ENCODE measurements around the gene MSMP.

Gene MSMP

DNA sequence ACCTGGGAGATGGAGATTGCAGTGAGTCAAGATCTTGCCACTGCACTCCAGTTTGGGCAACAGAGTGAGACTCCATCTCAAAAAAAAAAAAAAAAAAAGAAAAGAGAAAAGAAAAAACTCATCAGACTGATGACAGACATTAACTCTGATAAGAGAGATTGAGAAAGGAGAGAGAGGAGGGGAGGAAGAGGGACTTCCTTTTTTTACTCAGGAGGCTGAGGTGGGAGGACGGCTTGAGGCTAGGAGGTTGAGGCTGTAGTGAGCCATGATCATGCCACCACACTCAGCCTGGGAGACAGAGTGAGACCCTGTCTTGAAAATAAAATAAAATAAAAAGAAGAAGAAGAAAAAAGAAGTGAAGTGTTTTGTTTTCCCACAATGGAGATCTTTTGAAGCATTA, 9.7 kb upstream of the MSMP start:
- H3K79me2 ChIP-seq (ENCODE audit: insufficient read depth, low read length), result no peaks in the 10 kb centered on the region
- no peak overlapping the region for H3K27ac ChIP-seq (ENCODE audit: low read depth, low read length)
- H3K9me2 ChIP-seq (replicated peaks; ENCODE audit: insufficient read depth, low read length), result no peaks in the 10 kb centered on the region
- H4K20me1 ChIP-seq (ENCODE audit: low read depth, low read length), result no peaks in the 10 kb centered on the region
- TF ChIP-seq, protein P1, sequence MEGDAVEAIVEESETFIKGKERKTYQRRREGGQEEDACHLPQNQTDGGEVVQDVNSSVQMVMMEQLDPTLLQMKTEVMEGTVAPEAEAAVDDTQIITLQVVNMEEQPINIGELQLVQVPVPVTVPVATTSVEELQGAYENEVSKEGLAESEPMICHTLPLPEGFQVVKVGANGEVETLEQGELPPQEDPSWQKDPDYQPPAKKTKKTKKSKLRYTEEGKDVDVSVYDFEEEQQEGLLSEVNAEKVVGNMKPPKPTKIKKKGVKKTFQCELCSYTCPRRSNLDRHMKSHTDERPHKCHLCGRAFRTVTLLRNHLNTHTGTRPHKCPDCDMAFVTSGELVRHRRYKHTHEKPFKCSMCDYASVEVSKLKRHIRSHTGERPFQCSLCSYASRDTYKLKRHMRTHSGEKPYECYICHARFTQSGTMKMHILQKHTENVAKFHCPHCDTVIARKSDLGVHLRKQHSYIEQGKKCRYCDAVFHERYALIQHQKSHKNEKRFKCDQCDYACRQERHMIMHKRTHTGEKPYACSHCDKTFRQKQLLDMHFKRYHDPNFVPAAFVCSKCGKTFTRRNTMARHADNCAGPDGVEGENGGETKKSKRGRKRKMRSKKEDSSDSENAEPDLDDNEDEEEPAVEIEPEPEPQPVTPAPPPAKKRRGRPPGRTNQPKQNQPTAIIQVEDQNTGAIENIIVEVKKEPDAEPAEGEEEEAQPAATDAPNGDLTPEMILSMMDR (IDR thresholded peaks at IDR 0.05; ENCODE audit: insufficient read depth, low read length, poor library complexity, severe bottlenecking), result no peak
- no peak for TF ChIP-seq EZH2phosphoT487 (conservative IDR thresholded peaks at IDR 0.05; ENCODE audit: low read length)
- no peak overlapping the region for H3K4me2 ChIP-seq (ENCODE audit: low read depth, low read length, poor library complexity, severe bottlenecking)
- H3K9me3 ChIP-seq (ENCODE audit: insufficient read depth, low read length), result no peaks in the 10 kb centered on the region
- H3K27me3 ChIP-seq (ENCODE audit: low read length), result no peaks in the 10 kb centered on the region
- H3K9ac ChIP-seq (ENCODE audit: low read length), result no peak overlapping the region
- peaks cover 5% of the 10 kb centered on the region; the same call in 1 of the 2 replicates for H3F3A ChIP-seq (ENCODE audit: insufficient read depth)
- H3K36me3 ChIP-seq (ENCODE audit: low read length), result no peaks in the 10 kb centered on the region
- no peak overlapping the region for H3K4me3 ChIP-seq (ENCODE audit: insufficient read depth, low read length, poor library complexity, severe bottlenecking)
- no peak overlapping the region for H2AFZ ChIP-seq (ENCODE audit: low read depth, low read length, severe bottlenecking)

DNA sequence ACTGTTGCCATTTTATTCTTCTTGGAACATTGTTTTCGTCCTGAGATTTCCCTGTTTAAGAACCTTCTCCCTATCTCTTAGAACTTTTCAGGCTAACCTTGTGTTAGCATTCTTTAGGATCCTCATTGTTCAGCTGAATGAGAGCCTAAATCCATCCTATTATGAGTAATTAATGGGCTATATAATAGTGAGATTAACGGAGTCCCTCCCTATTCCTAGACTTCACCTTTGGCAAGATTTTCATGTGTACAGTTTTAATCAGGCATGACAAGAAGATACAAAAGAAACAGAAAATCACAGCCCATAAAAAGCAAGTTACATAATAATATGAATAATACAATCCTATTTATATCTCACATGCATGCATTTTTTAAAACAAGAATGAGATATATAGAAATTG, 9.1 kb upstream of the MSMP start:
- Histone ChIP-seq H3K27ac (ENCODE audit: low read depth, low read length) (no peak overlapping the region), H3K9me2 (replicated peaks; ENCODE audit: insufficient read depth, low read length) (no peaks in the 10 kb centered on the region), H3K79me2 (ENCODE audit: insufficient read depth, low read length) (no peaks in the 10 kb centered on the region), H3K9ac (ENCODE audit: low read length) (no peak overlapping the region), H3K9me3 (ENCODE audit: insufficient read depth, low read length) (no peaks in the 10 kb centered on the region), H3K27me3 (ENCODE audit: low read length) (no peaks in the 10 kb centered on the region), H4K20me1 (ENCODE audit: low read depth, low read length) (no peaks in the 10 kb centered on the region), H3F3A (ENCODE audit: insufficient read depth) (peaks cover 11% of the 10 kb centered on the region), H3K4me2 (ENCODE audit: low read depth, low read length, poor library complexity, severe bottlenecking) (no peak overlapping the region), H2AFZ (ENCODE audit: low read depth, low read length, severe bottlenecking) (no peak overlapping the region), H3K4me3 (ENCODE audit: insufficient read depth, low read length, poor library complexity, severe bottlenecking) (no peak overlapping the region), H3K36me3 (ENCODE audit: low read length) (no peaks in the 10 kb centered on the region)
- no peak for TF ChIP-seq EZH2phosphoT487 (conservative IDR thresholded peaks at IDR 0.05; ENCODE audit: low read length)
- TF ChIP-seq, protein P1 (IDR thresholded peaks at IDR 0.05; ENCODE audit: insufficient read depth, low read length, poor library complexity, severe bottlenecking), result no peak

DNA sequence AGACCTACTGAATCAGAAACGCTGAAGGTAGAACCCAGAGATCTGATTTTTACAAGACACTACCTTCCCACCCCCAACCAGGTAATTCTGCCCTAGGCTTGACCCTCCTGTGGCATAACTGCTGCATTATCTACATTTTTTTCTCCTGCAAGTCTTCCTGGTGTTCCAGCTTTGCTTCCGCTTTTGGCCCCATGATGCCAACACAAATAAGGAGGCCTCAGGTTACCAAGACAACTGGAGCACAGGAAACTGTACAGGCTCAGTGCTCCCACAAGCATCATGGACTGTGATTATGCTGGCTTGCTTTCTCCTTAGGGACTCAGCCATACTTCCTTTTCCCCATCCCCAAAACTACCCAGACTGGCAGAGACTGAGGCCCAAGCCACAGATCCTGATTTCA, 6.6 kb upstream of the MSMP start:
- H3K9me2 ChIP-seq (replicated peaks; ENCODE audit: insufficient read depth, low read length), result no peaks in the 10 kb centered on the region
- H3K4me2 ChIP-seq (ENCODE audit: low read depth, low read length, poor library complexity, severe bottlenecking), result no peak overlapping the region
- no peaks in the 10 kb centered on the region for H3K9me3 ChIP-seq (ENCODE audit: insufficient read depth, low read length)
- H3K79me2 ChIP-seq (ENCODE audit: insufficient read depth, low read length), result no peaks in the 10 kb centered on the region
- H3K27ac ChIP-seq (ENCODE audit: low read depth, low read length), result no peak overlapping the region
- H3K4me3 ChIP-seq (ENCODE audit: insufficient read depth, low read length, poor library complexity, severe bottlenecking), result no peak overlapping the region
- no peak overlapping the region for H3K9ac ChIP-seq (ENCODE audit: low read length)
- H3K36me3 ChIP-seq (ENCODE audit: low read length), result no peaks in the 10 kb centered on the region
- no peak overlapping the region for H2AFZ ChIP-seq (ENCODE audit: low read depth, low read length, severe bottlenecking)
- no peaks in the 10 kb centered on the region for H4K20me1 ChIP-seq (ENCODE audit: low read depth, low read length)
- TF ChIP-seq, protein P1 (IDR thresholded peaks at IDR 0.05; ENCODE audit: insufficient read depth, low read length, poor library complexity, severe bottlenecking), result no peak
- no peak for TF ChIP-seq EZH2phosphoT487 (conservative IDR thresholded peaks at IDR 0.05; ENCODE audit: low read length)
- H3K27me3 ChIP-seq (ENCODE audit: low read length), result no peaks in the 10 kb centered on the region
- H3F3A ChIP-seq (ENCODE audit: insufficient read depth), result peaks cover 18% of the 10 kb centered on the region
